PC-9 (cell line): ENCODE results near the gene R3HDM2. TPM values are rescaled to one million over a fixed set of nuclear protein-coding genes. Genes with fewer than 3 reads are reported as not detected.
"Not testable (repeated sequence)": the region's sequence is repeated elsewhere in the genome, so short reads cannot be mapped to it uniquely, and the experiment has no call there.

Experiments used
- BruUV-seq: library from RNA; stranded (reverse); fragments of 400-500 nt; replicated peaks from 2 replicates; lab custom pipeline; 2021; lab: Mats Ljungman, UMichigan
- CTCF ChIA-PET: fragments of 300-600 bp; sonication (Branson Sonifier 250); formaldehyde crosslinking; loops from one replicate; lab custom pipeline; 2022; ENCODE audit warnings: antibody characterized with exemption; lab: Charles Lee
- POLR2A ChIA-PET: fragments of 300-600 bp; sonication (Branson Sonifier 250); formaldehyde crosslinking; loops from one replicate; lab custom pipeline; 2022; ENCODE audit warnings: antibody characterized with exemption; ENCODE audit not compliant: unreplicated experiment; lab: Charles Lee
- DNase-seq, 2 experiments: peaks; one replicate each; pipeline versions ENCODE4 v3.0.0 to v3.0.0-alpha.2; 2015 to 2022; ENCODE audit warnings: mixed read lengths in 1 of 2
- H2AFZ ChIP-seq: fragments of 200-600 bp; sonication (generic); 2 replicates; pipeline ENCODE4 v1.8.1; 2017; ENCODE audit warnings: antibody characterized with exemption
- H3F3A ChIP-seq: fragments of 200-600 bp; sonication (generic); 2 replicates; pipeline ENCODE4 v1.8.1; 2017; ENCODE audit warnings: antibody characterized with exemption, mild to moderate bottlenecking, low read depth; ENCODE audit not compliant: insufficient read depth
- H3K27ac ChIP-seq: fragments of 200-600 bp; sonication (generic); 2 replicates; pipeline ENCODE4 v1.6.1; 2016; ENCODE audit warnings: mixed run types
- H3K27me3 ChIP-seq: fragments of 200-600 bp; sonication (generic); 2 replicates; pipeline ENCODE4 v1.6.1; 2016; ENCODE audit warnings: low read depth, mixed run types; ENCODE audit not compliant: insufficient read depth
- H3K36me3 ChIP-seq: fragments of 200-600 bp; sonication (generic); 2 replicates; pipeline ENCODE4 v1.6.1; 2016; ENCODE audit warnings: low read depth, mixed run types
- H3K4me1 ChIP-seq: fragments of 200-600 bp; sonication (generic); replicated peaks from 2 replicates; pipeline ENCODE4 v1.6.1; 2016; ENCODE audit warnings: mixed run types; ENCODE audit not compliant: insufficient read depth
- H3K4me2 ChIP-seq: fragments of 200-600 bp; sonication (generic); 2 replicates; pipeline ENCODE4 v1.6.1; 2017; ENCODE audit warnings: mixed run types
- H3K4me3 ChIP-seq: fragments of 200-600 bp; sonication (generic); 2 replicates; pipeline ENCODE4 v1.6.1; 2016; ENCODE audit warnings: mixed run types
- H3K79me2 ChIP-seq: fragments of 200-600 bp; sonication (generic); 2 replicates; pipeline ENCODE4 v1.6.1; 2017; ENCODE audit warnings: low read depth, mixed run types
- H3K9me2 ChIP-seq: fragments of 200-600 bp; sonication (generic); 2 replicates; pipeline ENCODE4 v1.8.1; 2017; ENCODE audit warnings: mild to moderate bottlenecking; ENCODE audit not compliant: insufficient read depth
- H3K9me3 ChIP-seq: fragments of 200-600 bp; sonication (generic); 2 replicates; pipeline ENCODE4 v1.8.1; 2016; ENCODE audit warnings: low read depth; ENCODE audit not compliant: insufficient read depth
- H4K20me1 ChIP-seq: fragments of 200-600 bp; sonication (generic); 2 replicates; pipeline ENCODE4 v1.8.1; 2017; ENCODE audit not compliant: insufficient read depth
- EZH2 ChIP-seq: fragments of 200-600 bp; sonication (generic); IDR thresholded peaks from 2 replicates; pipeline ENCODE4 v1.8.0; 2017; ENCODE audit warnings: antibody characterized with exemption, low read depth
- intact Hi-C: fragments of 100-400 bp; cut with micrococcal nuclease; formaldehyde crosslinking; loops from one replicate; pipeline ENCODE4 v1.10.0; 2022; ENCODE audit not compliant: unreplicated experiment
- total RNA-seq: library from RNA; stranded (reverse); gene quantifications from 2 replicates; pipeline ENCODE4 v1.2.3, GENCODE V29; 2021
- TF ChIP-seq, protein P1 (sequence below): fragments of 200-600 bp; sonication (generic); conservative IDR thresholded peaks from 2 replicates; pipeline ENCODE4 v1.6.1; 2017; ENCODE audit warnings: mixed run types, antibody characterized with exemption, mild to moderate bottlenecking, moderate library complexity

R3HDM2 gene
- total RNA-seq, 1 experiment from 2014 or later, result 65.1 TPM

DNA sequence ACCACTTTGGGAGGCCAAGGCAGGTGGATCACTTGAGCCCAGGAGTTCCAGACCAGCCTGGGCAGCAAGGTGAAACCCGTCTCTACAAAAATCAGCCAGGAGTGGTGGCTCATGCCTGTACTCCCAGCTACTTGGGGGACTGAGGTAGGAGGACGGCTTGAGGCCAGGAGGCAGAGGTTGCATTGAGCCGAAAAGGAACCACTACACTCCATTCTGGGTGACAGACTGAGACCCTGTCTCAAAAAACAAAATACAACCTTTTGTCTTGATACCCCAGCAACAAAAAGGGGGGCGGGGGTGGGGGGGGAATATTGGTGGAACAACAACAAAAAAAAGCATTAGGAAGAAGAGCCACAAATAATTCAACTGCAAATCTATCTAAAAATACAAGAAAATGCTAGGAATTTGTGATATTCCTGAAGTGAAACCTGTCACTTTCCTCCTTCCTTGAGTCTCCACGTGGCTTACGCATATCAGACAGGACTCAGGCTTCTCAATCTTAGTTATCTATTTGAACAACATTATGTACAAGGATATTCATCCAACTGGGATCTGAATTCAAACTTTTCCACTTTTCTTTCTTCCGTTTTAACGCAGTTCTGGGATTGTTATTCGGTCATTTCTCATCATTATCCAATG is 1.3 kb downstream of the R3HDM2 start:
- CTCF ChIA-PET, result no interaction called here
- peaks cover 21% of the 10 kb centered on the region for H3K79me2 ChIP-seq

DNA sequence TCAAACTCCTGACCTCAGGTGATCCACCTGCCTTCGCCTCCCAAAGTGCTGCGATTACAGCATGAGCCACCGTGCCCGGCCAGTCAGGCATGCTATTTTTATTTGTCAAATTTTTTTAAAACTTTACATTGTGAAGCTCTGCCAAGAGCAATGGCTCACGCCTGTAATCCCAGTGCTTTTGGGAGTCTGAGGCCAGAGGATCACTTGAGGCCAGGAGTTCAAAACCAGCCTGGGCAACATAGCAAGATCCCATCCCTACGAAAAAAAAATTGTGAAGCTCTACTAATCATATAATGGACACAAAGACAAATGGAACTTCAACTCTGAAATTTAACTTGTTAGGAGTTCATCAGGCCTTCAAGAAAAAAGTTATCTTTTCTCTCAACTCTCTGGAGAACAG is 1.9 kb downstream of the R3HDM2 start:
- peaks cover 21% of the 10 kb centered on the region for H3K79me2 ChIP-seq
- H4K20me1 ChIP-seq, result no peaks in the 10 kb centered on the region
- no peaks in the 10 kb centered on the region for H3K9me2 ChIP-seq
- H3K9me3 ChIP-seq, result no peaks in the 10 kb centered on the region
- H3F3A ChIP-seq, result peaks cover 13% of the 10 kb centered on the region; the same call in 1 of the 2 replicates
- no TSS peak for BruUV-seq
- DNase-seq, result no peak
- H3K4me1 ChIP-seq, result peaks cover 18% of the 10 kb centered on the region
- no peaks in the 10 kb centered on the region for H3K27me3 ChIP-seq
- ChIA-PET POLR2A (no interaction called here), CTCF (no interaction called here)
- H3K36me3 ChIP-seq, result no peaks in the 10 kb centered on the region
- peak overlapping the region; percentile 74; the same call in 1 of the 2 replicates for H3K4me3 ChIP-seq
- H3K4me2 ChIP-seq, result peak overlapping the region; percentile 90
- intact Hi-C loops, result no loop called here
- no peak overlapping the region for H2AFZ ChIP-seq
- H3K27ac ChIP-seq, result 0 out of 2 replicates have a peak overlapping the region, but pooled peaks have one; percentile 91
- TF ChIP-seq, protein P1, sequence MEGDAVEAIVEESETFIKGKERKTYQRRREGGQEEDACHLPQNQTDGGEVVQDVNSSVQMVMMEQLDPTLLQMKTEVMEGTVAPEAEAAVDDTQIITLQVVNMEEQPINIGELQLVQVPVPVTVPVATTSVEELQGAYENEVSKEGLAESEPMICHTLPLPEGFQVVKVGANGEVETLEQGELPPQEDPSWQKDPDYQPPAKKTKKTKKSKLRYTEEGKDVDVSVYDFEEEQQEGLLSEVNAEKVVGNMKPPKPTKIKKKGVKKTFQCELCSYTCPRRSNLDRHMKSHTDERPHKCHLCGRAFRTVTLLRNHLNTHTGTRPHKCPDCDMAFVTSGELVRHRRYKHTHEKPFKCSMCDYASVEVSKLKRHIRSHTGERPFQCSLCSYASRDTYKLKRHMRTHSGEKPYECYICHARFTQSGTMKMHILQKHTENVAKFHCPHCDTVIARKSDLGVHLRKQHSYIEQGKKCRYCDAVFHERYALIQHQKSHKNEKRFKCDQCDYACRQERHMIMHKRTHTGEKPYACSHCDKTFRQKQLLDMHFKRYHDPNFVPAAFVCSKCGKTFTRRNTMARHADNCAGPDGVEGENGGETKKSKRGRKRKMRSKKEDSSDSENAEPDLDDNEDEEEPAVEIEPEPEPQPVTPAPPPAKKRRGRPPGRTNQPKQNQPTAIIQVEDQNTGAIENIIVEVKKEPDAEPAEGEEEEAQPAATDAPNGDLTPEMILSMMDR, result no peak
- TF ChIP-seq EZH2, result no peak

More for the DNA sequence above, 1.3 kb downstream of the R3HDM2 start:
- intact Hi-C loops, result no loop called here
- POLR2A ChIA-PET, result no interaction called here
- H3K9me2 ChIP-seq, result no peaks in the 10 kb centered on the region
- H3K27me3 ChIP-seq, result no peaks in the 10 kb centered on the region
- peaks cover 13% of the 10 kb centered on the region; the same call in 1 of the 2 replicates for H3F3A ChIP-seq
- peaks cover 18% of the 10 kb centered on the region for H3K4me1 ChIP-seq
- peak overlapping the region; percentile 90 for H3K4me2 ChIP-seq
- no peaks in the 10 kb centered on the region for H4K20me1 ChIP-seq
- H3K9me3 ChIP-seq, result no peaks in the 10 kb centered on the region
- peak overlapping the region; percentile 74 for H3K4me3 ChIP-seq
- no peaks in the 10 kb centered on the region for H3K36me3 ChIP-seq
- BruUV-seq, result TSS peak; percentile 61
- DNase-seq, result no peak
- TF ChIP-seq EZH2, result no peak
- TF ChIP-seq, protein P1, result no peak
- H2AFZ ChIP-seq, result peak overlapping the region; percentile 76
- H3K27ac ChIP-seq, result peak overlapping the region; percentile 91

DNA sequence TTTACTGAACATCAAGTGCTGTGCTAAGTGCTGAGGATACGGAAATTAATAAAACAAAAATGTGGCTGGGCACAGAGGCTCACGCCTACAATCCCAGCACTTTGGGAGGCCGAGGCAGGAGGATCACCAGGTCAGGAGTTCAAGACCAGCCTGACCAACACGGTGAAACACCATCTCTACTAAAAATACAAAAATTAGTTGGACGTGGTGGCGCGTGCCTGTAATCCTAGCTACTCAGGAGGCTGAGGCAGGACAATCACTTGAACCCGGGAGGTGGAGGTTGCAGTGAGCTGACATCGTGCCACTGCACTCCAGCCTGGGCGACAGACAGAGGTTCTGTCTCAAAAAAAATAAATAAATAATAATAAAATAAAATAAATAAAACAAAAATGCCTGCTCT is 3.9 kb downstream of the R3HDM2 start:
- BruUV-seq, CTCF ChIA-PET, H4K20me1 ChIP-seq, H3K9me2 ChIP-seq, H3K27ac ChIP-seq, H3K27me3 ChIP-seq, H2AFZ ChIP-seq, DNase-seq, H3K4me2 ChIP-seq, H3K4me3 ChIP-seq, H3K9me3 ChIP-seq, POLR2A ChIA-PET, H3K36me3 ChIP-seq, intact Hi-C loops: not testable (repeated sequence)
- H3K79me2 ChIP-seq, result peaks cover 21% of the 10 kb centered on the region
- H3K4me1 ChIP-seq, result peaks cover 18% of the 10 kb centered on the region
- H3F3A ChIP-seq, result peaks cover 13% of the 10 kb centered on the region; the same call in 1 of the 2 replicates
